OCI-LY1 (cell line): ENCODE data around the gene NELL1.

Experiments
- EZH2 ChIP-seq: fragments of 200-600 bp; sonication (generic), shearing (Covaris generic); IDR thresholded peaks from 2 replicates; pipeline ENCODE4 v1.8.0; 2017; ENCODE audit warnings: borderline replicate concordance, mixed run types, mild to moderate bottlenecking, antibody characterized with exemption, low read length, moderate library complexity, mixed read lengths
- TF ChIP-seq, protein P1 (sequence below): fragments of 200-600 bp; sonication (generic), shearing (Covaris generic); IDR thresholded peaks from 2 replicates; pipeline ENCODE4 v1.5.1; 2017; ENCODE audit warnings: mild to moderate bottlenecking, antibody characterized with exemption, low read length, moderate library complexity, mixed read lengths

DNA sequence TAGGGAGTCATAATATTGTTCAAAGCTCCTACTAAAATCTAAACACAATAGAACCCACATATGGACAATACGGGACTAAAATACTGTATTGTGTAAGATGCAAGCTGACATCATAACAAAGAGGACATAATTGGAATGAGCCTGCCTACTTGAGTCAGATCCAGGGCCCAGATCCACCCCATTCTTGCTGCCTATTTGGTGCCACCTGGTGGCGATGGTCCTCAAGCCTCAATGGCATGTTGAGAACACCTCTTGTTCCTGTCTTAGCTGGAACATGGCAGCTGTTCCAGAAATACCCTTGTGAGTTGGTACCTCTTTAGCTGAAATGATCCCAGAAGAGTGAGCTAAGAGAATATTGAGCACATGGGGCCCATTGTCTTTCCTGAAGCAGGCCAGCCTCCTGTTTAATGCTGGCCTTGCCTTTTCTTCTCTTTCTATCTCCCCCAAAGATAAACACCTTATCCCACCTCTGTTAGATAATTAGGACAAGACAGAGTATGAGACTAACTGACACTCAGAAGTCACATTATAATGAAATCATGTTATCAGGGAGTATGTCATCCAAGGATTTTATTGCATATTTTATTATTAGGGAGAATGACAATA is 842.6 kb downstream of the NELL1 start:
- TF ChIP-seq, protein P1, sequence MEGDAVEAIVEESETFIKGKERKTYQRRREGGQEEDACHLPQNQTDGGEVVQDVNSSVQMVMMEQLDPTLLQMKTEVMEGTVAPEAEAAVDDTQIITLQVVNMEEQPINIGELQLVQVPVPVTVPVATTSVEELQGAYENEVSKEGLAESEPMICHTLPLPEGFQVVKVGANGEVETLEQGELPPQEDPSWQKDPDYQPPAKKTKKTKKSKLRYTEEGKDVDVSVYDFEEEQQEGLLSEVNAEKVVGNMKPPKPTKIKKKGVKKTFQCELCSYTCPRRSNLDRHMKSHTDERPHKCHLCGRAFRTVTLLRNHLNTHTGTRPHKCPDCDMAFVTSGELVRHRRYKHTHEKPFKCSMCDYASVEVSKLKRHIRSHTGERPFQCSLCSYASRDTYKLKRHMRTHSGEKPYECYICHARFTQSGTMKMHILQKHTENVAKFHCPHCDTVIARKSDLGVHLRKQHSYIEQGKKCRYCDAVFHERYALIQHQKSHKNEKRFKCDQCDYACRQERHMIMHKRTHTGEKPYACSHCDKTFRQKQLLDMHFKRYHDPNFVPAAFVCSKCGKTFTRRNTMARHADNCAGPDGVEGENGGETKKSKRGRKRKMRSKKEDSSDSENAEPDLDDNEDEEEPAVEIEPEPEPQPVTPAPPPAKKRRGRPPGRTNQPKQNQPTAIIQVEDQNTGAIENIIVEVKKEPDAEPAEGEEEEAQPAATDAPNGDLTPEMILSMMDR, result peak; percentile 75
- no peak for TF ChIP-seq EZH2
